NCI-H1694 (cell line): ENCODE measurements around the gene FAR1.
A peak's percentile ranks its signal among the peaks of the same experiment; 100 is the strongest.
"Not testable (repeated sequence)": the region's sequence is repeated elsewhere in the genome, so short reads cannot be mapped to it uniquely, and the experiment has no call there.

Source experiments
- DNase-seq: peaks from one replicate; lab custom pipeline; 2025; lab: John Stamatoyannopoulos, UW

The FAR1 gene

GRCh38 chr11:13705710-13706109, 37.2 kb downstream of the FAR1 start:
- no peak for DNase-seq

- DNase-seq, result no peak
These were observed 45.5 kb downstream of the FAR1 start for GRCh38 chr11:13713982-13714381.

DNA sequence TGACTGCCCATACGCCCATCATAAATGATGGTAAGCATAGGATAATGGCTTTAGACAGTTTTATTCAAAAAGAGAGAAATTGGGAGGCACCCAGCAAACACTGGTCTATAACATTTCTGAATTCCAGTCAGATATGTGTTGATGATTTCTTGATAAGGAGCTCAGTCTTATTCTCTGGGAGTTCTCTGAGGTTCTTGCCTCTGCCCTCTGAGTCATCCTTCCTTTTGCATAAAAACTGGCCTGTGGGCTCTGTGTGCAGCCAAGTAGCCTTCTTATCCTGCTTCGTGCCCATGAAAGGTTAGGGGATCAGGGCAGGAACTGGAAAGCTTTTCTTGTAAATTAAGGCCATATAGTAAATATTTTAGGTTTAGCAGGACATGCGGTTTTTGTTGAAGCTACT, 48.9 kb downstream of the FAR1 start:
- DNase-seq, result no peak

- no peak for DNase-seq
These were observed 49.9 kb downstream of the FAR1 start for GRCh38 chr11:13718394-13718793.

GRCh38 chr11:13720940-13721339, 52.5 kb downstream of the FAR1 start:
- DNase-seq, result no peak

GRCh38 chr11:13721760-13722159, 53.3 kb downstream of the FAR1 start:
- no peak for DNase-seq

- DNase-seq, result no peak
These were observed 58.0 kb downstream of the FAR1 start for GRCh38 chr11:13726456-13726855.

- no peak for DNase-seq
These were observed 59.6 kb downstream of the FAR1 start for GRCh38 chr11:13728076-13728475.

DNA sequence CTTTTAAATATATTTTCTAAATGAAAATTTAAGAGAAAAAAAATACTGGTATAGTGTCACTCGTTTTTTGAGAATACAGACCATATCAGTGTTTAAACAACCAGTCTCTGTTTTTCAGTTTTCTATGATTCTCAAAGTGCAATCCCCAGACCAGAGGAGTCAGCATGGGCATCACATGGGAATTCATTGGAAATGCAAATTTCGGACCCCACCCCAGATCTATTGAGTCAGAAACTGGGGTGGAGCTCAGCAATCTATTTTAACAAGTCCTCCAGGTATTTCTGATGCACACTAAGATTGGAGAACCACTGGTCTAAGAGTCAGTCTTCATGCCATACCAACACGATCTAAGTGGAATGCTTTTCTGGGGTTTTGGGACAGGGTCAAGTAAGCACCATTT, 66.1 kb downstream of the FAR1 start:
- no peak for DNase-seq

GRCh38 chr11:13745165-13745564, 76.7 kb downstream of the FAR1 start:
- no peak for DNase-seq

DNA sequence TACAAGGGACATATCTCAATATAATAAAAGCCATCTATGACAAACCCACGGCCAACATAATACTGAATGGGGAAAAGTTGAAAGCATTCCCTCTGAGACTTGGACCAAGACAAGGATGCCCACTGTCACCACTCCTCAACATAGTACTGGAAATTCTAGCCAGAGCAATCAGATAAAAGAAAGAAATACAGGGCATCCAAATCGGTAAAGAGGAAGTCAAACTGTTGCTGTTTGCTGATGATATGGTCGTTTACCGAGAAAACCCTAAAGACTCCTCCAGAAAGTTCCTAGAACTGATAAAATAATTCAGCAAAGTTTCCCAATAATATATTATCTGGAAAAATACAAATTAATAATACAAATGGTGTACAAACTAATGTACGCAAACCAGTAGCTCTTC, 84.8 kb downstream of the FAR1 start:
- DNase-seq, result not testable (repeated sequence)

GRCh38 chr11:13759050-13759449, 90.6 kb downstream of the FAR1 start:
- no peak for DNase-seq

DNA sequence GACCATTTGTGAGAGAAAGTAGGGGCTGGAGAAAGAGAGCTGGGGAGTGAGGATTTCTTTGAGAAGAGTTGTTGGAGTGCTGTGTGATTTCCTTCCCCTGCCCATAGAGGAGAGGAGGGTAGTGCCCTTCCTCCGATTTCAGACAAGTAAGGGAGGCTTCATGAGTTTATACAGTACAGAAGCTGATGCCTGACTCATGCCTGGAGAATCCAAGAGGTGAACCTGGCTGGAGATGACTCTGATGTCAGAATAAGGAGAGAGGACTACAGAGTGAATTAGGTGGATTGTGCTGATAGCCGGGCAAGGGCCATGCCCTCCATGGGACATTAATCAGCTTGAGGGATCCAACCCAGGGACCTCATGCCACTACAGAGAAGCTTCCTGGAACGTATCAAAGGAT, 91.6 kb downstream of the FAR1 start:
- no peak for DNase-seq

GRCh38 chr11:13761250-13761649, 92.8 kb downstream of the FAR1 start:
- no peak for DNase-seq

GRCh38 chr11:13761716-13762115, 93.2 kb downstream of the FAR1 start:
- DNase-seq, result no peak

- no peak for DNase-seq
These were observed 94.2 kb downstream of the FAR1 start for GRCh38 chr11:13762718-13763117.

- no peak for DNase-seq
These were observed 94.9 kb downstream of the FAR1 start for GRCh38 chr11:13763341-13763740.

DNA sequence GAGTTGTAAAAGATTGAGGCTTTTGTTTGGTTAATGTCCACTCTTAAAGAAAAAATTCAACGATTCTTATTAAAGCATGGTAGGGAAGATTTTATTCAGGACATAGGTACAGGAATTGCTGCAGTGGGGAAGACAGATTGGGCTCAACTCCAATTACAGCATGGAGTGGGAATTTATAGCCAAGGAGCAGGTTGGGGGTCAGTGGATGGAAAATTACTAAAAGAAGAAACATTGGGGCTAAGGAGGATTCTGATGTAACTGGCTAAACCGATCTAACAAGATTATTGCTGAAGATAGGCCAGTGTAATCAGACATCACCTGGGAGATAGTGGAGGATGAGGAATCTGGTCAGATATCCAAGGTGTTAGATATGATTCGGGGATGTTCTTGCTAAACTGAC, 97.4 kb downstream of the FAR1 start:
- DNase-seq, result no peak

- no peak for DNase-seq
These were observed 99.0 kb downstream of the FAR1 start for GRCh38 chr11:13767471-13767870.

DNA sequence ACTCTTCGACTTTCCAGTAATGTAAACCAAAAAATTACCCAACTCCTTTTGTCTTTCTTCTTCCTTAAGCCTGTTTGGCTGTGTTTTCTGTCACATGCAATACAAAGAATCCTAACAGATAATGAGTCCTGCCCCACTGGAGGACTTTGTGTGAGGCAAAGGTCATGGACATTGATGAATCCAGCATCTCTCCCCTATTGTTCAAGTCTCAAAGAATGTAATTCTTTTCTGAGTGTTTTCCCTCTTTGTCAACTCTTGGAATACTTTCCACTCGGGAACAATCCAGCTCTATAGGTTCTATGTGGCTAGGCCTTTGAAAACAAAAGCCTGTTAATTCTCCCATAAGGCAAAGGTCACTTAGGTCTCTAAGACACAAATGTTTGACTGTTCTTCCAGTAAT, 100.7 kb downstream of the FAR1 start:
- DNase-seq, result no peak

GRCh38 chr11:13771151-13771550, 102.7 kb downstream of the FAR1 start:
- DNase-seq, result no peak

DNA sequence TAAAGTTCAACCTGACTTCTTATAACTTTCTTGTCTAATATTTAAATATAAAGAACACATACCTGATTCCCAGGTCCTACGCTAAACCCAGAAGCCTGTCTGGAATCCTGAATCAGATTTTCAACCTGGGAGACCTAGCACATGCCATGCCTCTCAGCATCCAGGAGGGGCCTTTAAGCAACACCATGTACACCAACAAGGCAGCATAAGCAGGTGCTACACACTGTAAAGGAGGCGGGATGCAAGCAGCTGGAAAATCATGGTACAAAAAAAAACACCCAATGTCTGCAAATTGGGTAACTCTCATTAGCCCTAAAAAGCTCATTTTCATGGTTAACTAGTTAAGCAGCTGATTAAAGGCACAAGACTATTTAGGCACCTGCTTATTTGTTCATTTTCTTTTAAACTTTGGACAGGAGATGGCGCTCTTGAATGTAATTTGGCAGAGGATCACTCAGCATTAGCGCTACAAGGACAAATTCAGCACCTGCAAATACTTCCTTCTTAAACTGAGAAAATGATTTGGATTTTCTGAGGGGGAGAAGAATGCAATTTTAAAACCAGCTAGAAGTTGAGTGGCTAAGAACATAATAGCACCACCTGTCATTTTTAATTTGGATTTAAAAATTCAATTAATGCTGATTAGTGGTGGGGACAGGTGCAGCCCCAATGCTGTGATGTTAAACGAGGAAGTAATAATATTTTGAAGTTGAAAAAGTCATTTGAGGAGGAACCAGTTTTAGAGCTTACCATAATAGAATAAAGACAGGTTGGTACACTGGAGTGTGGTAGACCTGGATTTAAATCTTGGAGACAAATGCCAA, 104.0 kb downstream of the FAR1 start:
- DNase-seq, result peak; percentile 36

DNA sequence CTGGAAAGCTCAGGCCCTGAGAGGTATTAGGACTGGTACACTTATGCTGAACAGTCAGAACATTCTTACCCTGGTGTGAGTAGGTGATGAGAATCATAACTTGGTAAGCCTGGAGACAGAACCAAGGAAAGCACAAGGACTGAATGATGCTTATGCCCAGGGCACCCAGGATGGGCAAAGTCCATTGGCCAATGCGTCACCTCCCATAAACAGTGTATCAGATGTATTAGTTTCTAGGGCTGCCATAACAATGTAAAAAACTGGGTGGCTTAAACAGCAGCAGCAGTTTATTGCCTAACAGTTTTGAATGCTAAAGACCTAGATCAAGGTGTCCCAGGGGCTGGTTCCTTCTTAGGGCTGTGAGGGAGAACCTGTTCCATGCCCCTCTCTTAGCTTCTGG, 107.0 kb downstream of the FAR1 start:
- DNase-seq, result no peak

- peak; percentile 26 for DNase-seq
These were observed 107.8 kb downstream of the FAR1 start for GRCh38 chr11:13776134-13776815.
